NCI-H2107 treated with DMSO at 0.1 percent for 48 hours (cell line): ENCODE results near the gene SNCG.

ENCODE experiments used
- DNase-seq: peaks from one replicate; lab custom pipeline; 2025; ENCODE audit not compliant: unreplicated experiment; lab: John Stamatoyannopoulos, UW

Gene SNCG

DNA sequence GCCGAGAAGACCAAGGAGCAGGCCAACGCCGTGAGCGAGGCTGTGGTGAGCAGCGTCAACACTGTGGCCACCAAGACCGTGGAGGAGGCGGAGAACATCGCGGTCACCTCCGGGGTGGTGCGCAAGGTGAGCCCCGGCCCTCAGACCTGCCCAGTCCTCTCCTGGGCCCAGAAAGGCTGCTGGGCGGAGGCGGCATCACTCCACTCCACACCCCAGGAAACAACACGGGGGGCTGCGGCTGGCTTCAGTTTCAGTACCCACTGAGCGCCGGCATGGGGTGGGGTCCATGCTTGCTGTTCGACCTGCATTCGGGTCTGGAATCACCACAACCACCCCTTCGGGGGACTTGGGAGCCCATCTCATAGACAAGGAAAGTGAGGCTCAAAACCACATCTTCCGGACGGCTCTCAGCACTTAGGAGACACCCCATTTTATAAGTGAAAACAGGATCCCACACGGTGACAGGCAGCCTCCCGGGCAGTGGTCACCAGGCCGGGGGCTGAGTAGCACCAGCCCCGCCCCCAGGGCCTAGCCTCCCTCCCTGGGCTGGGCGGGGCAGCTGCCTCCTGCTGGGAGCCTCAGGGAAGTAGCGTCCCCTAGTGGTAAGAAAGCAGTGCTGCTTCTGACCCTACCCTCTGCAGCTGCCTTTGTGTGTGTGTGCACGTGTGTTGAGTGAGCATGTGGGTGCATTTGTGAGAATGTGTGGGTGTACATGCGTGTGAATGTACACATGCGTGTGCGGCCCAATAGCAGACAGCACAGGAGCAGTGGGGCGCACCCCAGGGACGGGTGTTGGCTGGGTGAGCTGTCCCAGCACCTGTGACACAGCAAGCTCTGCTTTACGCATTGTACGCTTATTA is 1.8 kb downstream of the SNCG start:
- no peak for DNase-seq

DNA sequence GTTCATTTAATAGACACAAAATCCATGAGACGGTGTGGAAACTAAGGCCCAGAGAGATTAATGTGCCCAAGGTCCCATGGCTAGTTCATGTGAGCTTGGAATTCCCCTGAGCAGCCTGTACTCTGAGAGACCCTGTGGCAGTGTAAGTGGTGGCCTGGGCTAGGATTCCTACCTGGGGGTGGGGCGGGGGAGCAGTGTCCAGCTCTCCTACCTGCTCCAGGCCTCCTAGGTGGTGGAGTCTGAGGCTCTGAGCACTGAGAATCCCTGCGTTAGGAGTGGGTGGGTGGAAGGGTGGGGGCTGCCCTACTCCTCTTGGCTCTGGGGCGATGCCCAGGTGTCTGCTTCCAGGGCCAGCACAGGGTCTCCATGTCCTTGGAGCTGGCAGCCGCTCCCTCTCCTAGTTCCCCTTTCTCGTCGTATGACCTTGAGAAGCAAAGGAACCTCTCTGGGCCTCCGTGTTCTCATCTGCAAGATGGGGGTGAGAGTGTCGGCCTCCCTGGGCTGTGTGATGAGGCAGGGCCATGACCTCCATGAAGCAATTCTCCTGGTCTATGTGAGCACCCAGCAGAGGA is 2.5 kb downstream of the SNCG start:
- no peak for DNase-seq

DNA sequence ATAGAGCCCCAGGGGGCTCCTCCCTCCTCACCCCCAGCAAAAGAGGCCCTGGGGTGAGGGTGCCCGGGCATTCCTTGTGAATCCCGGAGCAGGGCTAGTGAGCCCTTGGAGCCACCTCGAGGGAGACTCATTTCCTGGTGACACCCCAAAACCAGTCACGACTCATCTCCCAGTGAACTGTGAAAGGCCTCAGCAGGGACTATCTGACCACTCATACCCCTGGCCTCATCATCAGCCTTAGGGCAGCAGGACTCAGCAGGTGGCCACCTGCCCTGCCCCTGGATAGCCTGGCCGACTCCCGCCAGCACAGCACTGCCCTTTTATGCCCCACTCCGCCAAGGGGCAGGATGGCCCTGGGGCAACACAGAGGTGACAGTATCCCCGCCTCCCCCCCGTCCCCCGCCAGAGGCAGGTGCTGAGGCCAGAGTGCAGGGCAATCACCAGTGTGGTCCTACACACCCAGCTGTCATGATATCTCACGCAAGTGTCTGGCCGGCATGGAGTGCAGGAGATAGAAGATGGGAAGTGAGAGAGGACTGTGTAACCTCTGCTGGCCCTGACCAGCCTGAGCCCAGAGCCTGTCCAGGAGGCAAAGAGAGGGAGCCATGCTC is 3.2 kb downstream of the SNCG start:
- DNase-seq: no peak

DNA sequence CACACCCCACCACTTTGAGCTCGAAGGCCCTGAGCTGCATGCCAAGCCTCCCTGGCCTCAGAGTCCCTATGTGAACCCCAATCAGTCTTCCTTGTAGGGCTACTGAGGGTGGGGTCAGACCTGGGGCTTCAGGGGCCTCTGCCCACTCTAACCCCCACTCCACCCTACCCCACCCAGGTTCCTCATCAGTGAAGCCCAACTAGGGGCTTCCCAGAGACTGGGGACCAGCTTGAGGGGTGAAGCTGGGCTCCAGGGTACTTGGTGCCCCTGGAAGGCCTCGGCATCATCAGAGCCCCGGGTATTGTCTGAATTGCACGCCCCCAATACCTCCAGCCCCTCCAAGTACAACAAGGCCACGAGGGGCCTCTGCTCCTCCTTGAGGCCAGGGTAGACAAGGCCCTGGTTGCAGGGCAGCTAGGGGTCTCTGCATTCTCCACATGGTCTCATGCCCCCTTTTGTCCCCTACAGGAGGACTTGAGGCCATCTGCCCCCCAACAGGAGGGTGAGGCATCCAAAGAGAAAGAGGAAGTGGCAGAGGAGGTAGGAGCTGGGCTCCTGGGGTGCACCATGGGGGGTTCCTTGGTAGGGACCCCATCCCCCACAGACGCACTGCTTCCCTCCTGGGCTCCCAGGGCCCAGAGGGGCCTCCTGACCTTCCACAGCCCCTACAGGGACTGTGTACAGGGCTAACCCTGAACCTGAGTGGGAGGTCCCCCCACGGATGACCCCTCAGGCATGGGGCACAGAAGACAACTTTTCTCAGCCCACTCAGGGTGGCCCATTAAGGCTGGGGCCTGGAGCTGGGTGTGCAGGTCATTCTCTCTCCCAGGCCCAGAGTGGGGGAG is 4.0 kb downstream of the SNCG start:
- no peak for DNase-seq

DNA sequence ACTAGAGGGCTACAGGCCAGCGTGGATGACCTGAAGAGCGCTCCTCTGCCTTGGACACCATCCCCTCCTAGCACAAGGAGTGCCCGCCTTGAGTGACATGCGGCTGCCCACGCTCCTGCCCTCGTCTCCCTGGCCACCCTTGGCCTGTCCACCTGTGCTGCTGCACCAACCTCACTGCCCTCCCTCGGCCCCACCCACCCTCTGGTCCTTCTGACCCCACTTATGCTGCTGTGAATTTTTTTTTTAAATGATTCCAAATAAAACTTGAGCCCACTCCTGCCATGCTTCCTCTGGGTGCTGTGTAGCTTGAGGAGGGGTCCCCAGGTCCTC is 4.5 kb downstream of the SNCG start:
- no peak for DNase-seq

DNA sequence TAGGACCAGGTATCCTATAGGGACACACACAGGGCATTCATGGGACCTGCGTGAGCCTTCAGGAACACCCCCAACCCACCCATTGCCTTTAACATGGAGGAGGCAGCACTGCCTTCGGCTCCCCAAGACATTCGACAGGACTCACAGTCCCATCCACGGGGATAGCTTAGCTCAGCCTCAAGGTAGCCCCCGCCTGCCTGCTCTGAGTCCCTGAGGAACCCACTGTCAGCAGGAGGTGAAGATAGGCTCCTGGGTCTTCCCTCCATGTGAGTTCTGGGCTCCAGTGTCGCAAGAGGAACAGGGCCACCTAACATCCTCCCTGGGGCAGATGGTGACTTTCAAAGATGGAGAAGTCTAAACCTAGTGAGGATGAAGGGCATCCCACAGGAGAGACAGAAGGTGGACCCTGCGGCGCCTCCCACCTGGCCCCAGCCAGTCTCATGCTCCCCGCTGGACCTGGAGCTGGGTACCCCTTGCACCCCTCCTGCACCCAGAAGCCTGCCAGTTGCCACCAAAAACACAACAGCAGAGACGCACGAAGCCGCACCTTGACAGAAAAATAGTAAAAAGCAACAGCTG is 5.0 kb downstream of the SNCG start:
- DNase-seq: no peak

DNA sequence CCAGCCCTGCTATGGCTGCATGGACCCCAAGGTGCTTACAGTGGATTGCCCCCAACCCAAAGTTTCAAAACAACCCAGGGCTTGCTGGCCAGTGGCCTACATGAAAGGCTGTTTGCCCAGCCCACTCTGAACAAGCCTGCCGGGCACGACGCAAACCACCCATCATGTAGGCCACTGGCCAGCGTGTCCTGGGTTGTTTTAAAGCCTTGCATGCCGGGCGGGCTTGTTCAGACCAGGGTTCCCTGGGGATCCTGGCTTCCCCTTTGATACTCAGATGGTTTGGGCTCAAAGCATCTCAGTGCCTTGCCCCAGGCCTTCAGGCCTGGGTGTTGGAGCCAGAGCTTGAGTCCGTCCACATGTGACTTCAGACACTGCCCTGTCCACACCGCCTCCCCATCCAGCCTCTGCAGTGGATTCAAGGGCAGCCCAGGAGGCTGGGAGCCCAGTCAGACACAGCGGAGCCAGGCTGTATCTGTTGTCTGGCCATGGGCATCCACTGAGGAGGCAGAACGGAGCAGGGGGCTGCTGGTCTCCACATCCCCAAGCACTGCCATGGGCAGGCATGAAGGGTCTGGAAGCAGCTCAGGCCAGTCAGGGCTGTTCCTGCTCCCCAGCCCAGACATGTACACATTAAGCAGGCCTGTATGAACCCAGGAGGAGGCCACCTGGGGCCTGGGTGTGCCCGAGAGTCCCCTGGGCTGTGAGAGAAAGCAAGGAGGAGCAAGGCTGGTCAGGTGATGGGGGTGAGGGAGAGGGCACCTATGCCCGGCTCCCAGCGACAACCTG is 5.9 kb downstream of the SNCG start:
- DNase-seq: no peak

DNA sequence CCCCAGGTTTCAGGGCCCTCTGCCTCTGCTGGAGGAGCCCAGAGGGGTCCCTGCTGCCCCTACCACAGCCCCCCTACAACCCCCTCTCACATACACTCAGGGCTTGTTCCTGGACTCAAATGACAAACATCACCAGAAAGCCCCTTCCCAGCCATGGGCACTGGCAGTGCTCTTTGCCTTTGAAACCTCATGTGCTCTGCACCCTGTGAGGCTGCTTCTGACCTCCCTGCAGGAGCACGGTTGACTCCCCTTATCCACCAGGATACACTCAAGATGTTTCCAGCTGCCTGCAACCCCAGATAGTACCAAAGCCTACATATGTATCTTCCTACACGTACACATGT is 6.4 kb downstream of the SNCG start:
- DNase-seq: no peak

DNA sequence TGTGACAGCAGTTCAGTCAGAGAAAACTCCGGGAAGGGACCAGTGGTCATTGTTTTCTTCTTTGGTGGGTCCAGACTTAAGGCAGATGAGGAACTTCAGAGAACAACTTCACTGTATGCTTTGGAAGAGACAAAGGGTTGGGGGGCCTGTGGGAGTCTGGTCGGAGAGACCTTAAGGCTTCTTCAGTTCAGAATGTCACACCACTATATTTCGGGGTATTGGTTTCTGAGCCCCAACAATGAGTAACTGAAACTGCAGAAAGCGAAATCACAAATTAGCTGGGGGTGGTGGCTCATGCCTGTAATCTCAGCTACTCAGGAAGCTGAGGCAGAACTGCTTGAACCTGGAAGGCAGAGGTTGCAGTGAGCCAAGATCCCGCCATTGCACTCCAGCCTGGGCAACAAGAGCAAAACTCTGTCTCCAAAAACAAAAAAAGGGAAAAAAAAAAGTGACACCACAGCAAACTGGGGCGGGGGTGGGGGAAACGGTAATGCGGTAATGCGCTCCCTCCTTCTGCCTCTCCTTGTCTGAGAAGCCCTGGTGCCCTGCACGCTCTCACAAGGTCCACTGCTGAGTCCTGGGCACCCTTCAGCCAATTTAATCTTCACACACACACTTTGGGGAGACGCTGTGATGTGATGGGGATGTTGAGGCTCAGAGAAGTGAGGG is 7.7 kb downstream of the SNCG start:
- DNase-seq: no peak

DNA sequence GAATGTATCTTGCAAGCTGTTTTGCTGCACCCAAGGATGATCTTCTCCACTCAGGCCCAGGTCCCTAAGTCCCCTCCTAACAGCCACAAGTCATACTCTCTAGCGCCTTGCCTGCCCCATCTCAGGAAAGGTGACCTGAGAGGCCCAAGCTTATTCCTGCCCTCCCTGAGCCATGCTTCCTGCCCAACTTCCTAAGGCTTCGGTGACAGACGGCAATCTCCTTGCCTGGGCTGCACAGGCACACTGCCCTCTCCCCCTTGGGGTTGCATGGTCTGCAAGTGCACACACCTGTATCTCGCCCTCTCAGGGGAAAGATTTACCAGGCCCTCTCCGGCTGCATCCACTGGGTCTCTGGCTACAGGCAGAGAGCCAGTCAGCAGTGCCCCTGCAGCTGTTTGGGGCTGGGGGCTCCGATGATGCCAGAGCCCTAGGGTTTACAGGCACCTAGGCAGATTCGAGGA is 9.1 kb downstream of the SNCG start:
- no peak for DNase-seq

DNA sequence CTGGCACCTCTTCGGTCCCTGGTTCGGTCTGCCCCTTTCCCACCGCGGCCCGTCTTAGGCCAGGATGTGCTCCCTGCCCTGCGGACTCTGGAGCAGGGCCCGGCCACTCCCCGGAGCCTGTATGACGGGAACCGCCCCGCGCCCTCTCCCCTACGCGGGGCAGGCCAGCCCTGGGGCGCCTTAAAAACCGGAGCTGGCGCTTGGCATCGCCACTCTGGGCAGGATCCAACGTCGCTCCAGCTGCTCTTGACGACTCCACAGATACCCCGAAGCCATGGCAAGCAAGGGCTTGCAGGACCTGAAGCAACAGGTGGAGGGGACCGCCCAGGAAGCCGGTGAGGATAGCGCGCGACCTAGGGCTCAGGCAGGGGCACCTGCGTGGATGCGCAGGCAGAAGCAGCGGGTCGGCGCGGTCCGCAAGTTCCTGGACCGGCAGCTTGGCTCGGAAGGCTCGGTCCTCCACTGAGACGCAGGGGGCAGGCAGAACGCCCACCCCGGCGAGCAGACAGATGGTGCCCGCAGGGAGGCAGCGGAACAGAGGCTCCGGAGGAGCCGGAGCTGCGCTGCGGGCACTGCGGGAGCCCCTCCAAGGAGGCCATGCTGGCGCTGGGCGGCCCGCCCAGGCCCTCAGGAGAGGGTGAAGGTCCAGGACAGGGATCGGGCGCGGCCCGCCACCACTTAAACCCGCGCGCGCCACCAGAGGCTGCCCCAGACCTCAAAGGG is 10.0 kb downstream of the SNCG start, which contains the start of gene ADIRF:
ADIRF (plus strand) TSS at position 212 of the 723 bp plus-strand sequence; CDS start at position 275, 63 bp downstream.
- DNase-seq: no peak

DNA sequence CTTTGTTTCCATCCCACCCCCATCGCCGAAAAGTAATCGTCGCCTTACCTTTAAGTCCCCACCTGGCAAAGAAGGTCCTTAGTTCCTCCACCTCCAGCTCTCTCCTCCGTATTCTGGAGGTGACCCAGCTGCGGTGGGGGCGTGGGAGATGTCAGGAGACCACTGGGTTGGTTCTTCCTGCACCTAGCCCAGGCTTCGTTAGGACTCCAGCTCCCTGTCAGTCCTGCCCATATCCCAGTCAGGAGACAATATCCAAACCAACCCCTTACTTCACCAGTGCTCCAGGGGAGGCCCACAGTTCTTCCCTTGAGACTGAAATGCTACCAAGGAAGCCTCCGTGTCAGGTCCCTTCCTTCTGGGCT is 10.6 kb downstream of the SNCG start:
- DNase-seq: no peak

DNA sequence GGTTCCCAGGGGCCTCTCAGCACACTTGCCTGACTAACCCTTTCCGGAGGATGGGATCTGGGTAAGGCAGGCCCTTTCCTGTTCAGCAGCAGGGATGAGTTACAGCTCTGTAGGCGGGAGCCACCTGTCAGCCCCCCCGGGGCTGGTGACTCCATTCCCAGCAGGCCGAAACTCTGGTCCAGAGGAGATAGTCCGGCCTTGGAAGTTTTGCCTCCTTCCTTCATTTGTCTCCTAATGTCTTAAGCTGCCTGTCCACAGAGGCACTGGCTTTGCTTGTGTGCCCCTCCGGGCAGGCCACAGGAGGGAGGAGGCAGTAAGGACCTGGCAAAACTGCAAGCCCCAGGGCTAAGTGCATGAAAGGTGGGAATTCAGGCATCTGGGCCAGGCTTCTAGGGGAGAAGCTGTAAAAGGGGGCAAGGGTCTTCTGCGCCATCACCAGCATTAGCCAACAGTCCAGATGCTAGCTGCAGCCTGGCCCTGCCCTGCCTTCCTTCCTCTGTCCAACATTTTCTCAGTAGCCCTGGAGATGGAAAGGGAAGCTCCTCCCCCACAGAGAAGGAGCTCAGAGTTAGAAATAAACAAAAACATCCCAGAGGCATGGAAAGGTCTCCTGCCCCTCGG is 11.1 kb downstream of the SNCG start:
- no peak for DNase-seq

DNA sequence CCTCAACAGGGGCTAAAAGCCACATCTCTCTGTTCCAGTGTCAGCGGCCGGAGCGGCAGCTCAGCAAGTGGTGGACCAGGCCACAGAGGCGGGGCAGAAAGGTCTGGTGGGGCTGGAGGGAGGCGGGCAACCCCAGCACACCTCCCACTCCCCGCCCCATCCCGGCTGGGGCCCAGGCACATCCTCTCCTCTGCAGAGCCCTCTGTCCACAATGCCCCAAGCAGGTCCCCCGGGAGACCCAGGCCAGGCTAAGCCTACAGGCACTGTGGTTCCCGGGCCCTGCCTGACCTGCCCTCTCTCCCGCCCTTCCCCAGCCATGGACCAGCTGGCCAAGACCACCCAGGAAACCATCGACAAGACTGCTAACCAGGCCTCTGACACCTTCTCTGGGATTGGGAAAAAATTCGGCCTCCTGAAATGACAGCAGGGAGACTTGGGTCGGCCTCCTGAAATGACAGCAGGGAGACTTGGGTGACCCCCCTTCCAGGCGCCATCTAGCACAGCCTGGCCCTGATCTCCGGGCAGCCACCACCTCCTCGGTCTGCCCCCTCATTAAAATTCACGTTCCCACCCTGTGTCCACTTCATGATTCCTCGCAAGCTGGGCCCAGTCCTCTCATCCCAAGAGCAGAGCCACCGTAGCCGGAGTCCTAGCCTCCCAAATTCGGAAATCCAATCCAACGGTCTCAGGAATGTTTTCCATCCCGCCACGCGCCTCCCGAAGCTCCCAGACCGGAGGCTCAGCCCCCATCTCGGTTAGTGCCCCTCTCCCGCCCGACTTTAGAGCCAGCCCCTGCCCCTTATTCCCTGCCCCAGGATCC is 12.0 kb downstream of the SNCG start:
- no peak for DNase-seq

DNA sequence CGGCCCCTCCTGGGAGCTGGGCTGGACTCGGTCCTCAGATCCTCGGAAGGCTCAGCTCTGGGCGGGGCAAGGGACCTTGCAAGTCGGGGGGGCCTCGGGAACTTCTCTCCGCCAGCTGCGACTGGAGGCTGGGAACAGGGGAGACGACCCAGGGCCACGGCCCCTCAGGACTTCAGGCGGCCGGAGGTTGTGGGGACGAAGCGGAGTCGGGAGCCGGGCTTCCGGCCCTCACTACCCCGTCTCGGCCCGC is 12.5 kb downstream of the SNCG start:
- DNase-seq: no peak

DNA sequence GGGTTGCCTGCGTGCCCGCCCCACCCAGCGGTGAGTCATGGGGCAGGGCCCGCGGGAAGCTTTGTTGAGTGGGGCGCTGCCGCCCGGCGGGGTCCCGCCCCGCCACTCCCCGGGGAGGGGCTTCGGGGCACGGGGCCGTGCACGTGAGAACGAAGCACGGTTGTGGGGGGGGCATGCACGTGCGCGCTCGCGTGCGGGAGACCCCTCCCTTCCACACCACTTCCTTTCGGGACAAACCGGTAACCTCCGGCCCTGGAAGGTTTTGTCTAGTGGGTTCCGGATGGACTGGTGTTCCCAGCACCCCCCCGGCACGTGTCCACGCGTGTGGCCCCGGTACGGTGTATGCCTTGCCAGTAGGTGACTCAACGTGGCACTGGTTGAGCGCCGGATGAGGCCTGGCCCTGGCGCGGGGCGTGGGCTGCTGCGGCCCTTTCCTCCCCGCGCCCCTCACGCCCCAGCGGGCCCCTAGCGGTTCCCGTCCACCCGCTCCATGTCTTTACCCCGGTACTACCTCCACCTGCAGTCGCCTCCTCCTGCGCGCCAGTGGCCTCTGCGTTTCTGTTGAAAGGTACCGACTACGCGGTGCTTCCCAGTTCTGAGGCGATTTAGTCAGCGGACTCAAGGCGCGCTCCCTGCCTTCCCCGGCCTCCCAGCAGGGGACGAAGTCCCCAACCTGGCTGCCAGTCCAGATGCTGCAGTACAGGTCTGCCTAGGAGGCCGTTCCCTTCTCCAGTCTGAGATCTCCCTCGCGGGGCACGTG is 13.0 kb downstream of the SNCG start:
- DNase-seq: no peak

DNA sequence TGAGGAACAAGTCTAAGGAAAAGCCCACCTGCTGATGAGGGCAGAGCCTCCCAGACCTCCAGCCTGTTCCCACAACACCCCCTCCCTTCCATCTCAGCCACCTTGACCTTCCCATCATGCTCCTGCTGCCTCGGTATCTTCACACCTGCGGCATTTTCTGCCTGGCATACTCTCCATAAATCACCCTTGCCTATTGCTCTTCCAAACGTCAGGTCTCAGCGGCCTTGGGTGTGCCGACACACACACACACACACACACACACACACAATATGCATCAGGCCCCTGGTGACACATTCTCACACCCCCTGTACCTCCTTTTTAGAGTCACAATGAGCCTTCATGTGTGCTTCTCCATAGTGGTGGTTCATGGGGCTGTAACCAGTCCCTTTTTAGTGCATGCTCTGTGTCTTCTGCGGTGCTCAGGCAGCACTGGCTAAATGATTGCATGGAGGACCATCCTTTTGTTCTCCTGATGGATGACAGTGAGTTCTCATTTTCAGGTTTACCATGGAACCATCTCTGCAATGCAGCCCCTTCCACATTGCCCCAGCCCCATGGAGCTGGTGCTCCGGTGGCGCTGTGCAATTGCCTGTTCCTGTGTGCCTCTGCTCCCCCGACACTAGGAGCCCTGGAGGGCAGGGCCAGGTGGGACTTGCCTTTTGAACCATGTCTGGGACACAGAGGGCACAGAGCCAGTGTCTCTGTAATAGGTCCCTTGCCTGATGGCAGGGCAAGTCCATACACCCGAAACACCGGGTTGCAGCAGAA is 14.4 kb downstream of the SNCG start:
- no peak for DNase-seq
